CD8-positive, alpha-beta memory T cell (primary cell): ENCODE measurements around the gene SLC17A2. TPM values are rescaled to one million over a fixed set of nuclear protein-coding genes. Genes with fewer than 3 reads are reported as not detected.

Experiments used
- CTCF ChIA-PET: fragments of 350-600 bp; sonication (Branson Sonifier 250); formaldehyde crosslinking; loops from one replicate; lab custom pipeline; 2021; ENCODE audit warnings: antibody characterized with exemption; lab: Charles Lee
- POLR2A ChIA-PET: fragments of 350-600 bp; sonication (Branson Sonifier 250); formaldehyde crosslinking; loops from one replicate; lab custom pipeline; 2021; ENCODE audit warnings: antibody characterized with exemption; lab: Charles Lee
- DNase-seq, 5 donors: peaks; one replicate each; pipeline versions ENCODE4 v3.0.0 to v3.0.0-alpha.2; 2020 to 2022; ENCODE audit warnings: mixed read lengths in 1 of 5
- H3K27ac ChIP-seq: one replicate; pipeline ENCODE4 v1.7.0; 2013; ENCODE audit warnings: low read depth, mild to moderate bottlenecking, low read length, moderate library complexity
- H3K27me3 ChIP-seq: 2 replicates; pipeline ENCODE4 v1.7.0; 2013; ENCODE audit warnings: low read length, mild to moderate bottlenecking; ENCODE audit not compliant: insufficient read depth, poor library complexity, severe bottlenecking
- H3K36me3 ChIP-seq: 2 replicates; pipeline ENCODE4 v1.7.0; 2013; ENCODE audit warnings: mild to moderate bottlenecking, low read length, moderate library complexity; ENCODE audit not compliant: insufficient read depth
- H3K4me1 ChIP-seq: 2 replicates; pipeline ENCODE4 v1.7.0; 2013; ENCODE audit warnings: mild to moderate bottlenecking, low read length, moderate library complexity; ENCODE audit not compliant: insufficient read depth
- H3K4me3 ChIP-seq: 2 replicates; pipeline ENCODE4 v1.7.0; 2013; ENCODE audit warnings: mild to moderate bottlenecking, low read length
- H3K9me3 ChIP-seq: 2 replicates; pipeline ENCODE4 v1.7.0; 2013; ENCODE audit warnings: mild to moderate bottlenecking, low read length
- H3K27ac Mint-ChIP-seq, 8 donors: one replicate each; pipeline ENCODE4 v1.8.0; 2020 to 2021; ENCODE audit warnings: mixed read lengths in 8 of 8, mild to moderate bottlenecking in 6 of 8, inconsistent platforms in 3 of 8, moderate library complexity in 3 of 8
- H3K27me3 Mint-ChIP-seq, 2 donors: one replicate each; pipeline ENCODE4 v1.8.0; 2020 to 2021; ENCODE audit warnings: mixed read lengths in 2 of 2, mild to moderate bottlenecking in 1 of 2, moderate library complexity in 1 of 2
- H3K36me3 Mint-ChIP-seq, 3 donors: one replicate each; pipeline ENCODE4 v1.8.0; 2020 to 2021; ENCODE audit warnings: mixed read lengths in 3 of 3, inconsistent platforms in 1 of 3, mild to moderate bottlenecking in 1 of 3
- H3K4me1 Mint-ChIP-seq, 3 donors: one replicate each; pipeline ENCODE4 v1.8.0; 2020 to 2021; ENCODE audit warnings: mixed read lengths in 3 of 3, inconsistent platforms in 1 of 3, mild to moderate bottlenecking in 1 of 3
- H3K4me3 Mint-ChIP-seq, 7 donors: one replicate each; pipeline ENCODE4 v1.8.0; 2020 to 2021; ENCODE audit warnings: mixed read lengths in 7 of 7, mild to moderate bottlenecking in 6 of 7, moderate library complexity in 4 of 7, inconsistent platforms in 2 of 7
- H3K9me3 Mint-ChIP-seq, 5 donors: one replicate each; pipeline ENCODE4 v1.8.0; 2020 to 2022; ENCODE audit warnings: mixed read lengths in 5 of 5, mild to moderate bottlenecking in 3 of 5, moderate library complexity in 2 of 5, inconsistent platforms in 1 of 5
- polyA plus RNA-seq: library from polyadenylated mRNA; unstranded; fragments of 300-500 nt; fragmentation: Illumina TruSeq; gene quantifications from one replicate; pipeline ENCODE4 v1.2.3, GENCODE V29; 2021
- total RNA-seq, 2 experiments: library from RNA; stranded (reverse); gene quantifications; one replicate each; pipeline ENCODE4 v1.2.3, GENCODE V29; 2021

The SLC17A2 gene
- total and polyA plus RNA-seq, 3 experiments from 2014 or later = not detected

DNA sequence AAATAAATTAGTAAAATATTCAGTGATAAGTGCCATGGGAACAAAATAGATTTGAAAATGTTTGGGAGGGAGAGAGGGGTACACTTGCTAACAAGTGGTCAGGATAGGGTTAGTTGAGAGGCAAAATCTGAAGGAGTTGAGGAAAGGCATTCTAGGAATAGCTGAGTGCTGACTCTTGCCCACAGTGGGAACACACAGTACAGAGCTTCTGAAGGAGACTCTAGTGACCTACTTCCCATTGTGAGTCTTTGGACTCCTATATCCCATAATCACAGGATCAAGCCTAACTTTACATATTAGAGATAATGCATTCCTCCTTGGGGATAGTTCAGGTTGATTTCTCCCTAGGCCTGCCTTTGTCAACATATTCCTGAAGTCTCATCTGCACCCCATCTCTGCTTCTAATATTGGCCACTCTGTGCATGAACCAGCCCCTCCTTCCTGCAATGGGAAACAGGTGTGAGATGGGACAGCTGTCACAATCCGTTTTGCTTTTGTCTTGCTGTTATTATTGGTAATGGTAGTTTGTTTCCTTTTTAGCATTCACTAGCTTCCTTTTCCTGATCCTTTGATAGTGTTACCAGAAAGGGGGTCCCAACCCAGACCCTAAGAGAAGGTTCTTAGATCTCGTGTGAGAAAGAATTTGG is 29.5 kb upstream of the SLC17A2 start:
- H3K4me3 Mint-ChIP-seq = peak overlapping the region; percentile 42 to 79 (median 71)
- H3K9me3 ChIP-seq = no peaks in the 10 kb centered on the region
- H3K4me3 ChIP-seq = peak overlapping the region; percentile 52
- H3K36me3 Mint-ChIP-seq = peaks cover 3 to 19% (median 4%) of the 10 kb centered on the region in 3 donors
- H3K4me1 ChIP-seq = peaks cover 58% of the 10 kb centered on the region
- H3K27me3 ChIP-seq = no peaks in the 10 kb centered on the region
- no peaks in the 10 kb centered on the region for H3K36me3 ChIP-seq
- DNase-seq = no peak
- H3K4me1 Mint-ChIP-seq = peaks cover 60 to 67% (median 66%) of the 10 kb centered on the region in 3 donors
- ChIA-PET CTCF (interaction anchor here (0.9 to 4.5 kb wide), 2 partner anchors 32 to 43 kb away, joined by 5 to 17 read pairs; no protein-coding TSS in a partner anchor), POLR2A (no interaction called here)
- no peak overlapping the region for H3K27ac ChIP-seq
- H3K9me3 Mint-ChIP-seq = no peaks in the 10 kb centered on the region
- H3K27me3 Mint-ChIP-seq = no peaks in the 10 kb centered on the region
- H3K27ac Mint-ChIP-seq = peak overlapping the region; percentile 62 to 99 (median 98)

DNA sequence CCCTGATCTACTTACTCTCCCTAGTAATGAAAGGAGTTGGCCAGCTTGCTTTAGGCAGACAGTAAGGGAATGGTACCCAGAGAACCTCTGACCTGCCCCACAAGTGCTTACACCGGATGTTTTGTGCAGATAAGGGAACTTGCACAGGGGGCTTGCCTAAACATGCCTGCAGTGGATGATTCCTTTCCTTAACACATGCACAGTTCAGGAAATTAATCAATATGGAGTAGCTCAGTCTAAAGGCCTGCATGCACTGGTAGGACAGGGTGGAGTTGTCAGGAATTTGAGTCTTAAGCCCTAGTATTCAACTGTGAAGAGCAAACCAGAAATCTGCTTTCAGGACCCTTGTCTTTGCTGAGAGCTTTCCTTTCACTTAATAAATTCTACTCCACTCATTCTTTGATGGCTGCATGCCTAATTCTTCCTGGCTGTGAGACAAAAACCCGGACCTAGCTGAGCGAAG is 28.2 kb upstream of the SLC17A2 start:
- peaks cover 46% of the 10 kb centered on the region for H3K4me1 ChIP-seq
- Mint-ChIP-seq H3K27me3 (no peaks in the 10 kb centered on the region), H3K9me3 (no peaks in the 10 kb centered on the region), H3K27ac (peak overlapping the region; percentile 39 to 99 (median 90)), H3K4me3 (peak overlapping the region; percentile 43 to 85 (median 73)), H3K36me3 (peaks cover 2 to 10% (median 3%) of the 10 kb centered on the region in 3 donors), H3K4me1 (peaks cover 49 to 54% (median 53%) of the 10 kb centered on the region in 3 donors)
- POLR2A ChIA-PET = interaction anchor here (1.0 kb wide), 1 partner anchor 34 kb away, joined by 3 read pairs; no protein-coding TSS in a partner anchor
- CTCF ChIA-PET = interaction anchor here (1.3 to 4.5 kb wide), 3 partner anchors 28 to 680 kb away, joined by 3 to 17 read pairs (median 4); no protein-coding TSS in a partner anchor
- no peak overlapping the region for H3K27ac ChIP-seq
- H3K9me3 ChIP-seq = no peaks in the 10 kb centered on the region
- H3K4me3 ChIP-seq = peak overlapping the region; percentile 52
- H3K27me3 ChIP-seq = no peaks in the 10 kb centered on the region
- H3K36me3 ChIP-seq = no peaks in the 10 kb centered on the region
- DNase-seq = no peak

DNA sequence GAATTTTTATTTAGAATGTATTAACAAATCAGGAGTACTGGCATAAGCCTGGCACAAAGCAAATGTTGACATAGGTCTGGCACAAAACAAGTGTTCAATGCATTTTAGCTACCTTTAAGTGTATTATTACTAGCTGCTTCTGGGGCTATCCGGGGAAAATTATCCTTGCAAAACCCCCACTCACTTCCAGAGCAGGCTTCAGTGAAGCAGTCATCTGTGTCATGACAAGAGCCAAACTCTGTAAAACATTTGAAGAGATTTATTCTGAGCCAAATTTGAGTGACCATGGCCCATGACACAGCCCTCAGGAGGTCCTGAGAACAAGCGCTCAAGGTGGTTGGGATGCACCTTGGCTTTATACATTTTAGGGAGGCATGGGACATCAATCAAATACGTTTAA is 25.7 kb upstream of the SLC17A2 start:
- Histone ChIP-seq H3K27me3 (no peaks in the 10 kb centered on the region), H3K4me3 (no peak overlapping the region), H3K4me1 (peaks cover 33% of the 10 kb centered on the region), H3K36me3 (no peaks in the 10 kb centered on the region), H3K9me3 (no peaks in the 10 kb centered on the region), H3K27ac (no peak overlapping the region)
- POLR2A ChIA-PET = no interaction called here
- Mint-ChIP-seq H3K9me3 (no peaks in the 10 kb centered on the region), H3K27me3 (peaks cover 7 to 11% of the 10 kb centered on the region in 2 donors), H3K36me3 (peaks cover 0 to 3% (median 0%) of the 10 kb centered on the region in 3 donors), H3K4me3 (peak overlapping the region in 1 of 7 donors; percentile 3), H3K4me1 (peaks cover 29 to 33% (median 33%) of the 10 kb centered on the region in 3 donors), H3K27ac (peak overlapping the region in 2 of 8 donors; percentile 22 to 40)
- DNase-seq = no peak
- CTCF ChIA-PET = interaction anchor here (4.5 kb wide), 1 partner anchor 36 kb away, joined by 17 read pairs; no protein-coding TSS in a partner anchor

DNA sequence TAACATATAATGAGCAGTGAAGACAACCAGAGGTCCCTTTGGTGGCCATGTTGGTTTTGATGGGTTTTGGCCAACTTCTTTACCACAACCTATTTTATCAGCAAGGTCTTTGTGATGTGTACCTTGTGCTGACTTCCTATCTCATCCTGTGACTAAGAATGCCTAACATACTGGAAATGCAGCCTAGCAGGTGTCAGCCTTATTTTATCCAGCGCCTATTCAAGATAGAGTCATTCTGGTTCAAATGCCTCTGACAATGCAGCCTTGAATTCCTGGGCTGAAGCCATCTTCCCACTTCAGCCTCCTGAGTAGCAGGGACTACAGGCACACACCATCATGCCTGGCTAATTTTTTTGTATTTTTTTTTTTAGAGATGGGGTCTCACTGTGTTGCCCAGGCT is 24.3 kb upstream of the SLC17A2 start:
- DNase-seq = no peak
- Mint-ChIP-seq H3K9me3 (no peaks in the 10 kb centered on the region), H3K27me3 (peaks cover 7 to 18% of the 10 kb centered on the region in 2 donors), H3K4me1 (peaks cover 16 to 18% (median 18%) of the 10 kb centered on the region in 3 donors), H3K4me3 (no peak overlapping the region), H3K27ac (no peak overlapping the region), H3K36me3 (peaks cover 0 to 9% (median 0%) of the 10 kb centered on the region in 3 donors)
- no peaks in the 10 kb centered on the region for H3K9me3 ChIP-seq
- no peaks in the 10 kb centered on the region for H3K27me3 ChIP-seq
- H3K4me3 ChIP-seq = no peak overlapping the region
- ChIA-PET POLR2A (no interaction called here), CTCF (interaction anchor here (1.1 kb wide), 1 partner anchor 38 kb away, joined by 3 read pairs; no protein-coding TSS in a partner anchor)
- no peaks in the 10 kb centered on the region for H3K36me3 ChIP-seq
- peaks cover 19% of the 10 kb centered on the region for H3K4me1 ChIP-seq
- H3K27ac ChIP-seq = no peak overlapping the region

DNA sequence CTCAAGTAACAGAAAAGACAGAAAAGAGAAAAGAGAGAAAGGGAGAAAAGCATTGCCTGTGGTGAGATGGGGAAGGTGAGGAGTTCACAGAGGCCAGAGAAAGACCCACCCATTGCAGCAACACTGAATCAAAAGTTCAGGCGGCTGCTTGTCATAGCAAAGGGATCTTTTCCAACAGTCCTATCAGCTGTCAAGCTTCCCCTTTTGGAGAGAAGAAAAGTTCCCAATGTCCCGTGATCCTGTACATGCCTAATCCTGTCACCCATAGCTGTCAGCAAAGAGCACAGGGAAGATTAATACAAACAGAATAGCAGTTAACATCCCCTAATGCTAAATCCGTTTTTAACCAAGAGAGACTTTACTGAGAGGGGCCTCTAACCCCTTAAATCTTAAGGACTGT is 23.2 kb upstream of the SLC17A2 start:
- H3K27ac ChIP-seq = no peak overlapping the region
- no peak for DNase-seq
- Mint-ChIP-seq H3K27me3 (peaks cover 7 to 18% of the 10 kb centered on the region in 2 donors), H3K36me3 (peaks cover 0 to 9% (median 0%) of the 10 kb centered on the region in 3 donors), H3K9me3 (no peaks in the 10 kb centered on the region), H3K4me3 (no peak overlapping the region), H3K27ac (no peak overlapping the region), H3K4me1 (peaks cover 7 to 8% (median 8%) of the 10 kb centered on the region in 3 donors)
- no peak overlapping the region for H3K4me3 ChIP-seq
- CTCF ChIA-PET = interaction anchor here (2.0 kb wide), 1 partner anchor 39 kb away, joined by 5 read pairs; no protein-coding TSS in a partner anchor
- H3K36me3 ChIP-seq = no peaks in the 10 kb centered on the region
- H3K27me3 ChIP-seq = no peaks in the 10 kb centered on the region
- H3K4me1 ChIP-seq = peaks cover 8% of the 10 kb centered on the region
- POLR2A ChIA-PET = no interaction called here
- H3K9me3 ChIP-seq = no peaks in the 10 kb centered on the region

DNA sequence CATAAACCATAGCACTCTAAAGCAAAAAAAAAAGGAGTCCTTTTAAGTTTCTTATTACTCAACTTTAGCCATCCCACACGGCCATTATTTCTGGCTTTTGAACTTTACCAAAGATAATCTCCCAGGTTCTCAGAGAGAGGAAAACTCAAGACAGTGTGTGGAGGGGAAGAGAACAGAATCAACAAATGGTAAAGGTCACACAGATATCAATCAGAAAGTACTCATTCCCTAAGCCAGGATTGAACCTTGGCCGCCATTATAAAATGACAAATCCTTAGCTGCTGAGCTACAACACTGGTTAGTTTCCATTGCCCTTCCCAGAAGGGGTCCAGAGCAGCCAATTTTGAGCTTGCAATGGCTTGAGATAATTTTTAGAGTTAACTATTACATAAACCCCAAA is 22.0 kb upstream of the SLC17A2 start:
- POLR2A ChIA-PET = no interaction called here
- Histone ChIP-seq H3K9me3 (no peaks in the 10 kb centered on the region), H3K27ac (no peak overlapping the region), H3K4me3 (no peak overlapping the region), H3K4me1 (no peaks in the 10 kb centered on the region), H3K36me3 (no peaks in the 10 kb centered on the region), H3K27me3 (no peaks in the 10 kb centered on the region)
- CTCF ChIA-PET = interaction anchor here (2.0 kb wide), 1 partner anchor 40 kb away, joined by 5 read pairs; no protein-coding TSS in a partner anchor
- H3K9me3 Mint-ChIP-seq = no peaks in the 10 kb centered on the region
- DNase-seq = no peak
- H3K4me3 Mint-ChIP-seq = no peak overlapping the region
- no peaks in the 10 kb centered on the region for H3K4me1 Mint-ChIP-seq
- peaks cover 0 to 7% (median 0%) of the 10 kb centered on the region in 3 donors for H3K36me3 Mint-ChIP-seq
- H3K27me3 Mint-ChIP-seq = peaks cover 7 to 18% of the 10 kb centered on the region in 2 donors
- no peak overlapping the region for H3K27ac Mint-ChIP-seq

DNA sequence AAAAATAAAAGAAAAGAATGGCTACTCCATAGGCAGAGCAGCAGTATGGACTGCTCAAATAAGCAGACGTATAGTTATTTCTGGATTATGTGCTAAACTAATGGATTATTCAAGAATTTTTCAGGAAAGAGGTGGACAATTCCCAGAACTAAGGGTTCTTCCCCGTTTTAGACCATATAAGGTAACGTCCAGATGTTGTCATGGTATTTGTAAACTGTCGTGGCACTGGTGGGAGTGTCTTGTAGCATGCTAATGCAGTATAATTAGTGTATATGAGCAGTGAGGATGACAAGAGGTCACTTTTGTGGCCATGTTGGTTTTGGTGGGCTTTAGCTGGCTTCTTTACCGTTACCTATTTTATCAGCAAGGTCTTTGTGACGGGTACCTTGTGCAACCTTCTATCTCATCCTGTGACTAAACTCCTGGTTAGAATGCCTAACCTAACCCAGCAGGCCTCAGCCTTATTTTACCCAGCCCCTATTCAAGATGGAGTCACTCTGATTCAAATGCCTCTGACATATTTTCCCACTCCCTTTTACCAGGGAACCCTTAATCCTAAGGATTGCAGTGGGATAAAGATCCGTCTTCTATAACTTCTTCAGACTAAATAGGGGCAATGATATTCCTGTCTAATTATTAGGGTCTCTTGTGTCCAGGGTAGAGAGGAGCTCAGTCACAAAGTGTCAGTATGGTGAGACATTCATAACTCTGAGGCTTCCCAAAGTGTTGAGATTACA is 21.0 kb upstream of the SLC17A2 start:
- peaks cover 8 to 18% of the 10 kb centered on the region in 2 donors for H3K27me3 Mint-ChIP-seq
- no peak overlapping the region for H3K4me3 Mint-ChIP-seq
- Histone ChIP-seq H3K36me3 (no peaks in the 10 kb centered on the region), H3K27me3 (no peaks in the 10 kb centered on the region), H3K4me3 (no peak overlapping the region), H3K27ac (no peak overlapping the region), H3K9me3 (no peaks in the 10 kb centered on the region), H3K4me1 (no peaks in the 10 kb centered on the region)
- CTCF ChIA-PET = interaction anchor here (1.6 kb wide), 1 partner anchor 11 kb away, joined by 5 read pairs; the partner anchor contains the start of gene TRIM38
- H3K4me1 Mint-ChIP-seq = peaks cover 1 to 3% (median 3%) of the 10 kb centered on the region in 3 donors
- POLR2A ChIA-PET = no interaction called here
- no peak overlapping the region for H3K27ac Mint-ChIP-seq
- no peak for DNase-seq
- peaks cover 0 to 7% (median 0%) of the 10 kb centered on the region in 3 donors for H3K36me3 Mint-ChIP-seq
- no peaks in the 10 kb centered on the region for H3K9me3 Mint-ChIP-seq
